H1 (cell line): ENCODE data around the gene CAMK2N2. TPM values are rescaled to one million over a fixed set of nuclear protein-coding genes. Genes with fewer than 3 reads are reported as not detected.

ENCODE experiments used
- CTCF ChIA-PET: fragments of 300-600 bp; sonication (Branson Sonifier 250); formaldehyde crosslinking; loops from one replicate; lab custom pipeline; 2021; ENCODE audit not compliant: partially characterized antibody; lab: Charles Lee
- POLR2A ChIA-PET: fragments of 300-600 bp; sonication (Branson Sonifier 250); formaldehyde crosslinking; loops from one replicate; lab custom pipeline; 2021; ENCODE audit warnings: inconsistent platforms; ENCODE audit not compliant: partially characterized antibody; lab: Charles Lee
- DNase-seq, 2 experiments: peaks; one replicate each; pipeline versions ENCODE4 v3.0.0 to v3.0.0-alpha.2; 2010 to 2022; ENCODE audit warnings: low spot score in 2 of 2, low read depth in 1 of 2, mixed read lengths in 1 of 2
- FAIRE-seq: peaks from 2 replicates; lab custom pipeline; 2011; peaks lifted over from hg19 to GRCh38; lab: Jason Lieb, UNC
- H2AFZ ChIP-seq: 2 replicates; pipeline ENCODE4 v1.8.1; 2012; ENCODE audit warnings: low read length, inconsistent platforms
- H2AK5ac ChIP-seq: 2 replicates; pipeline ENCODE4 v1.6.1; 2013; ENCODE audit warnings: low read depth, low read length
- H2BK120ac ChIP-seq: replicated peaks from 2 replicates; pipeline ENCODE3; 2013; ENCODE audit warnings: low read depth, low read length, inconsistent platforms
- H2BK12ac ChIP-seq: 2 replicates; pipeline ENCODE4 v1.6.1; 2013; ENCODE audit warnings: low read depth, low read length
- H2BK15ac ChIP-seq: 2 replicates; pipeline ENCODE4 v1.6.1; 2013; ENCODE audit warnings: low read length
- H2BK20ac ChIP-seq: 2 replicates; pipeline ENCODE4 v1.6.1; 2013; ENCODE audit warnings: low read length
- H2BK5ac ChIP-seq: 2 replicates; pipeline ENCODE4 v1.6.1; 2013; ENCODE audit warnings: low read depth, low read length
- H3K14ac ChIP-seq: 2 replicates; pipeline ENCODE4 v1.6.1; 2013; ENCODE audit warnings: inconsistent platforms; ENCODE audit not compliant: insufficient read length
- H3K18ac ChIP-seq: 2 replicates; pipeline ENCODE4 v1.6.1; 2013; ENCODE audit warnings: low read length; ENCODE audit errors: extremely low read depth
- H3K23ac ChIP-seq: 2 replicates; pipeline ENCODE4 v1.6.1; 2013; ENCODE audit warnings: inconsistent platforms; ENCODE audit not compliant: insufficient read length
- H3K23me2 ChIP-seq: 2 replicates; pipeline ENCODE4 v1.6.1; 2013; ENCODE audit warnings: low read depth, low read length
- H3K27ac ChIP-seq: 2 replicates; pipeline ENCODE4 v1.6.1; 2011; ENCODE audit warnings: low read depth, low read length, inconsistent platforms
- H3K27me3 ChIP-seq, 4 experiments: replicated peaks in 1 of 4; 1 replicate in 1 of 4; 2 replicates in 3 of 4; pipeline versions ENCODE4 v1.6.1 to v1.8.1; 2011 to 2013; ENCODE audit warnings: low read length in 3 of 4, mild to moderate bottlenecking in 3 of 4, inconsistent platforms in 2 of 4, mixed read lengths in 2 of 4, moderate library complexity in 1 of 4; ENCODE audit not compliant: control insufficient read depth in 3 of 4, insufficient read depth in 3 of 4; ENCODE audit errors: extremely low read depth in 1 of 4
- H3K36me3 ChIP-seq, 4 experiments: 2 replicates each; pipeline versions ENCODE4 v1.6.1 to v1.8.1; 2011 to 2013; ENCODE audit warnings: mild to moderate bottlenecking in 4 of 4, low read length in 3 of 4, moderate library complexity in 2 of 4, control low read depth in 1 of 4, inconsistent platforms in 1 of 4; ENCODE audit not compliant: insufficient read depth in 4 of 4, control insufficient read depth in 2 of 4
- H3K4ac ChIP-seq: replicated peaks from 2 replicates; pipeline ENCODE3; 2013; ENCODE audit warnings: low read length, low read depth, mixed read lengths, inconsistent platforms; ENCODE audit not compliant: insufficient read length
- H3K4me1 ChIP-seq, 4 experiments: replicated peaks in 1 of 4; 1 replicate in 1 of 4; 2 replicates in 3 of 4; pipeline versions ENCODE4 v1.6.1 to v1.8.1; 2011 to 2013; ENCODE audit warnings: low read length in 3 of 4, inconsistent platforms in 2 of 4, mixed read lengths in 1 of 4; ENCODE audit not compliant: insufficient read depth in 4 of 4, control insufficient read depth in 3 of 4
- H3K4me2 ChIP-seq, 2 experiments: 2 replicates each; pipeline versions ENCODE4 v1.6.1 to v1.8.1; 2011 to 2013; ENCODE audit warnings: low read depth in 2 of 2, low read length in 2 of 2, control low read depth in 1 of 2, inconsistent platforms in 1 of 2, mild to moderate bottlenecking in 1 of 2; ENCODE audit not compliant: insufficient read depth in 1 of 2
- H3K4me3 ChIP-seq, 4 experiments: fragments of 200-600, 300-600 bp in 1 of 4; sonication (generic), shearing (Covaris generic), sonication (Bioruptor Twin) in 1 of 4; 2 replicates each; pipeline versions ENCODE4 v1.5.1 to v1.8.1; 2011 to 2016; ENCODE audit warnings: low read length in 4 of 4, low read depth in 3 of 4, control low read depth in 2 of 4, inconsistent platforms in 2 of 4, mild to moderate bottlenecking in 2 of 4, mixed read lengths in 1 of 4, moderate library complexity in 1 of 4; ENCODE audit not compliant: insufficient read depth in 2 of 4; ENCODE audit errors: extremely low read depth in 1 of 4
- H3K56ac ChIP-seq: replicated peaks from 2 replicates; pipeline ENCODE3; 2013; ENCODE audit warnings: low read depth, mild to moderate bottlenecking, mixed read lengths, low read length, inconsistent platforms; ENCODE audit not compliant: insufficient read length
- H3K79me1 ChIP-seq: 2 replicates; pipeline ENCODE4 v1.6.1; 2013; ENCODE audit warnings: low read depth, low read length, control low read depth
- H3K79me2 ChIP-seq, 2 experiments: 2 replicates each; pipeline versions ENCODE4 v1.6.1 to v1.8.1; 2012 to 2013; ENCODE audit warnings: low read length in 2 of 2, mild to moderate bottlenecking in 2 of 2, inconsistent platforms in 1 of 2; ENCODE audit not compliant: insufficient read depth in 2 of 2, control insufficient read depth in 1 of 2
- H3K9ac ChIP-seq, 4 experiments: replicated peaks in 1 of 4; 1 replicate in 1 of 4; 2 replicates in 3 of 4; pipeline versions ENCODE4 v1.6.1 to v1.8.1; 2011 to 2013; ENCODE audit warnings: low read depth in 3 of 4, low read length in 3 of 4, control low read depth in 2 of 4, mild to moderate bottlenecking in 2 of 4, moderate library complexity in 2 of 4, inconsistent platforms in 1 of 4; ENCODE audit errors: extremely low read depth in 1 of 4
- H3K9me3 ChIP-seq, 2 experiments: 2 replicates each; pipeline versions ENCODE4 v1.6.1 to v1.8.1; 2012 to 2013; ENCODE audit warnings: mild to moderate bottlenecking in 2 of 2, moderate library complexity in 2 of 2, control low read depth in 1 of 2, inconsistent platforms in 1 of 2, low read depth in 1 of 2, low read length in 1 of 2, mixed read lengths in 1 of 2; ENCODE audit not compliant: insufficient read depth in 2 of 2
- H4K20me1 ChIP-seq, 2 experiments: replicated peaks in 1 of 2; 2 replicates each; pipeline versions ENCODE3 to v1.8.1; 2011 to 2013; ENCODE audit warnings: inconsistent platforms in 2 of 2, low read length in 2 of 2, mild to moderate bottlenecking in 1 of 2; ENCODE audit not compliant: insufficient read depth in 2 of 2, control insufficient read depth in 1 of 2
- H4K5ac ChIP-seq: 2 replicates; pipeline ENCODE4 v1.6.1; 2013; ENCODE audit warnings: low read length, low read depth, mixed read lengths, inconsistent platforms; ENCODE audit not compliant: insufficient read length
- H4K8ac ChIP-seq: 2 replicates; pipeline ENCODE4 v1.8.0; 2013; ENCODE audit warnings: mild to moderate bottlenecking, moderate library complexity, low read length, inconsistent platforms; ENCODE audit not compliant: insufficient read depth; ENCODE audit errors: extremely low read depth
- H4K91ac ChIP-seq: replicated peaks from 2 replicates; pipeline ENCODE3; 2013; ENCODE audit warnings: low read length, mixed read lengths, inconsistent platforms; ENCODE audit not compliant: insufficient read length
- FOSL1 ChIP-seq: IDR thresholded peaks from 2 replicates; pipeline ENCODE4 v1.6.1; 2011; ENCODE audit warnings: mild to moderate bottlenecking, low read depth, low read length, moderate library complexity; ENCODE audit not compliant: insufficient read depth
- WGBS, 2 experiments: shearing (Covaris generic) in 1 of 2; methylation state at CpG; one replicate each; pipeline versions ENCODE4 v1.1.6 to v1.1.7; 2013 to 2015; ENCODE audit warnings: low lambda C conversion rate in 2 of 2, mixed read lengths in 2 of 2, inconsistent platforms in 1 of 2, low coverage in 1 of 2, missing lambda C conversion rate in 1 of 2; ENCODE audit not compliant: insufficient replicate concordance in 2 of 2, insufficient coverage in 1 of 2, insufficient read length in 1 of 2; ENCODE audit errors: extremely low coverage in 1 of 2, missing lambda C conversion rate in 1 of 2; 5-methylcytosine and 5-hydroxymethylcytosine counted together
- microRNA counts: library from miRNA; unstranded; fragments of <30 nt; microRNA quantifications from one replicate; lab custom pipeline; 2015
- microRNA-seq, 2 experiments: library from miRNA; unstranded; fragments of <30 nt; microRNA quantifications; one replicate each; pipeline versions ENCODE4 to v1.2.0, GENCODE V29; 2016 to 2020; ENCODE audit warnings: borderline microRNAs expressed in 2 of 2, borderline number of aligned reads in 2 of 2, borderline replicate concordance in 1 of 2
- polyA plus RNA-seq, 7 experiments: library from polyadenylated mRNA; depleted of rRNA in 3 of 7; stranded (reverse) in 5 of 7; unstranded in 2 of 7; fragments of >200 nt in 5 of 7; fragments of 200-250 nt in 2 of 7; gene quantifications; 1 replicate in 5 of 7; 2 replicates in 1 of 7; 4 replicates in 1 of 7; pipeline versions ENCODE4 v1.2.1 to v1.2.3, GENCODE V29; 2011 to 2013; ENCODE audit warnings: missing spikeins in 2 of 7, mixed read lengths in 2 of 7
- small RNA-seq: library from polyadenylated mRNA; stranded (forward); fragments of <200 nt; extraction: miRNeasy Mini kit (QIAGEN cat#:217004); gene quantifications from one replicate; pipeline ENCODE3, GENCODE V24; 2013; ENCODE audit not compliant: insufficient read depth
- total RNA-seq: library from RNA; stranded (reverse); fragmentation: NEBNext Ultra II Directional; extraction: Animal tissue kit (Norgen Biotek cat#: 25700); gene quantifications from 2 replicates; pipeline ENCODE4 v1.2.1, GENCODE V29; 2021

Gene CAMK2N2
- total and polyA plus RNA-seq, 2 of the 8 experiments (the other 6 are each of a cell fraction or from before 2014, with no cell fraction given), result 4.0 to 17.7 TPM

- Histone ChIP-seq H4K8ac (no peak overlapping the region), H4K5ac (no peak overlapping the region), H3K4me1 (no peaks in the 10 kb centered on the region), H2BK12ac (no peak overlapping the region), H2BK120ac (no peak overlapping the region), H4K20me1 (no peaks in the 10 kb centered on the region), H4K91ac (no peak overlapping the region), H3K14ac (no peak overlapping the region), H3K4me3 (no peak overlapping the region), H3K18ac (no peak overlapping the region), H2AFZ (no peak overlapping the region), H2BK15ac (no peak overlapping the region), H2BK20ac (no peak overlapping the region), H3K36me3 (no peaks in the 10 kb centered on the region), H3K23me2 (no peaks in the 10 kb centered on the region), H3K79me2 (no peaks in the 10 kb centered on the region), H3K56ac (no peak overlapping the region), H3K23ac (no peak overlapping the region), H3K4me2 (no peak overlapping the region), H3K79me1 (no peaks in the 10 kb centered on the region), H3K27me3 (no peaks in the 10 kb centered on the region), H3K9me3 (no peaks in the 10 kb centered on the region), H3K4ac (no peak overlapping the region), H3K27ac (no peak overlapping the region), H3K9ac (no peak overlapping the region), H2BK5ac (no peak overlapping the region), H2AK5ac (no peak overlapping the region)
- no peak for FAIRE-seq
- ChIA-PET POLR2A (no interaction called here), CTCF (interaction anchor here (0.6 to 3.2 kb wide), 6 partner anchors 16 to 344 kb away, joined by 3 to 40 read pairs (median 4); partner anchors contain the start of gene ABCC5)
- no peak for TF ChIP-seq FOSL1
- WGBS, 2 experiments, result 87% methylated on average over 5 of the region's 5 CpGs; no CpG with 5 or more reads in 1 of the 2 experiments
- no peak for DNase-seq
Observed at GRCh38 chr3:184211297-184211696, 50.1 kb downstream of the CAMK2N2 start.

MicroRNAs within 50 kb of the gene (microRNA counts, 767-probe panel; counts per million panel counts)
- microRNA hsa-miR-1224-3p (lab: Ali Mortazavi, UCI) (879 counts per million, percentile 95 among the panel's probes with 10 or more counts), microRNA hsa-miR-1224-5p (lab: Ali Mortazavi, UCI) (879 counts per million, percentile 95 among the panel's probes with 10 or more counts)

Small RNAs within 50 kb of the gene (microRNA-seq; reads per million reads assigned to microRNA genes)
- gene MIR1224, result 0.20 to 0.46 reads per million in 2 experiments

Small RNAs within 50 kb of the gene (small RNA-seq; reads per million reads assigned to genes)
- gene MIR1224, result 1.4 reads per million

Other genes with a start within 250 kb of the CAMK2N2 start
- gene ABCC5, start 243.7 kb downstream of the CAMK2N2 start, total RNA-seq, result 36.6 and 40.8 TPM in 2 replicates
- gene ABCC5, start 243.7 kb downstream of the CAMK2N2 start, polyA plus RNA-seq (2011; rRNA removed), result 25.3 TPM in 2 replicates
- not detected in 2 replicates for gene HTR3D, start 229.8 kb downstream of the CAMK2N2 start, total RNA-seq
- gene HTR3D, start 229.8 kb downstream of the CAMK2N2 start, polyA plus RNA-seq (2011; rRNA removed), result not detected in 2 replicates
- gene HTR3C, start 208.5 kb downstream of the CAMK2N2 start, total RNA-seq, result not detected in 2 replicates
- gene HTR3C, start 208.5 kb downstream of the CAMK2N2 start, polyA plus RNA-seq (2011; rRNA removed), result 0.03 and 0.05 TPM in 2 replicates
- not detected in 2 replicates for gene HTR3E, start 164.5 kb downstream of the CAMK2N2 start, total RNA-seq
- gene HTR3E, start 164.5 kb downstream of the CAMK2N2 start, polyA plus RNA-seq (2011; rRNA removed), result not detected in 2 replicates
- gene EIF2B5, start 126.2 kb downstream of the CAMK2N2 start, total RNA-seq, result 40.0 and 42.5 TPM in 2 replicates
- 32.1 and 33.1 TPM in 2 replicates for gene EIF2B5, start 126.2 kb downstream of the CAMK2N2 start, polyA plus RNA-seq (2011; rRNA removed)
- gene DVL3, start 106.2 kb downstream of the CAMK2N2 start, total RNA-seq, result 64.9 and 66.6 TPM in 2 replicates
- 38.5 and 51.2 TPM in 2 replicates for gene DVL3, start 106.2 kb downstream of the CAMK2N2 start, polyA plus RNA-seq (2011; rRNA removed)
- 391 and 403 TPM in 2 replicates for gene AP2M1, start 86.7 kb downstream of the CAMK2N2 start, total RNA-seq
- 454 and 540 TPM in 2 replicates for gene AP2M1, start 86.7 kb downstream of the CAMK2N2 start, polyA plus RNA-seq (2011; rRNA removed)
- 50.9 and 51.6 TPM in 2 replicates for gene ABCF3, start 75.4 kb downstream of the CAMK2N2 start, total RNA-seq
- gene ABCF3, start 75.4 kb downstream of the CAMK2N2 start, polyA plus RNA-seq (2011; rRNA removed), result 57.8 and 76.6 TPM in 2 replicates
- 0.50 and 0.56 TPM in 2 replicates for gene VWA5B2, start 32.0 kb downstream of the CAMK2N2 start, total RNA-seq
- gene VWA5B2, start 32.0 kb downstream of the CAMK2N2 start, polyA plus RNA-seq (2011; rRNA removed), result 0.53 and 0.88 TPM in 2 replicates
- 54.6 and 56.7 TPM in 2 replicates for gene ALG3, start 12.6 kb downstream of the CAMK2N2 start, total RNA-seq
- gene ALG3, start 12.6 kb downstream of the CAMK2N2 start, polyA plus RNA-seq (2011; rRNA removed), result 148 and 184 TPM in 2 replicates
- gene EEF1AKMT4, start 11.9 kb downstream of the CAMK2N2 start, total RNA-seq, result 9.3 and 9.6 TPM in 2 replicates
- gene EEF1AKMT4, start 11.9 kb downstream of the CAMK2N2 start, polyA plus RNA-seq (2011; rRNA removed), result 30.1 and 39.0 TPM in 2 replicates
- gene ECE2, start 14.5 kb upstream of the CAMK2N2 start, total RNA-seq, result 0.48 and 0.86 TPM in 2 replicates
- gene ECE2, start 14.5 kb upstream of the CAMK2N2 start, polyA plus RNA-seq (2011; rRNA removed), result 0.44 and 0.86 TPM in 2 replicates
- 358 and 363 TPM in 2 replicates for gene PSMD2, start 37.7 kb upstream of the CAMK2N2 start, total RNA-seq
- gene PSMD2, start 37.7 kb upstream of the CAMK2N2 start, polyA plus RNA-seq (2011; rRNA removed), result 272 and 350 TPM in 2 replicates
- 473 and 480 TPM in 2 replicates for gene EIF4G1, start 53.1 kb upstream of the CAMK2N2 start, total RNA-seq
- gene EIF4G1, start 53.1 kb upstream of the CAMK2N2 start, polyA plus RNA-seq (2011; rRNA removed), result 318 and 421 TPM in 2 replicates
- gene FAM131A, start 76.0 kb upstream of the CAMK2N2 start, total RNA-seq, result 15.4 and 16.0 TPM in 2 replicates
- gene FAM131A, start 76.0 kb upstream of the CAMK2N2 start, polyA plus RNA-seq (2011; rRNA removed), result 21.9 and 35.3 TPM in 2 replicates
- gene CLCN2, start 100.1 kb upstream of the CAMK2N2 start, total RNA-seq, result 11.8 and 13.7 TPM in 2 replicates
- 16.1 and 20.7 TPM in 2 replicates for gene CLCN2, start 100.1 kb upstream of the CAMK2N2 start, polyA plus RNA-seq (2011; rRNA removed)
- 113 and 118 TPM in 2 replicates for gene POLR2H, start 100.2 kb upstream of the CAMK2N2 start, total RNA-seq
- 253 and 335 TPM in 2 replicates for gene POLR2H, start 100.2 kb upstream of the CAMK2N2 start, polyA plus RNA-seq (2011; rRNA removed)
- 0.40 and 1.2 TPM in 2 replicates for gene THPO, start 116.7 kb upstream of the CAMK2N2 start, total RNA-seq
- 0.82 and 1.4 TPM in 2 replicates for gene THPO, start 116.7 kb upstream of the CAMK2N2 start, polyA plus RNA-seq (2011; rRNA removed)
- gene CHRD, start 118.5 kb upstream of the CAMK2N2 start, total RNA-seq, result 0.63 and 0.86 TPM in 2 replicates
- gene CHRD, start 118.5 kb upstream of the CAMK2N2 start, polyA plus RNA-seq (2011; rRNA removed), result 0.62 and 1.7 TPM in 2 replicates